Activated CD4-positive, alpha-beta T cell treated with anti-CD3 and anti-CD28 coated beads, Interleukin-2, amount 50 U/mL, for 1 hour (primary cell): Measurements from ENCODE around the gene FOXL2.
A peak's percentile ranks its signal among the peaks of the same experiment; 100 is the strongest.
"Not testable (repeated sequence)": the region's sequence is repeated elsewhere in the genome, so short reads cannot be mapped to it uniquely, and the experiment has no call there.

Experiments used
- DNase-seq: peaks from one replicate; pipeline ENCODE4 v3.0.0-alpha.2; 2020

FOXL2 gene

GRCh38 chr3:138923531-138923994 lies 23.4 kb downstream of the FOXL2 start:
- peak; percentile 84 for DNase-seq

GRCh38 chr3:138922400-138922799 lies 24.5 kb downstream of the FOXL2 start:
- DNase-seq = not testable (repeated sequence)

DNA sequence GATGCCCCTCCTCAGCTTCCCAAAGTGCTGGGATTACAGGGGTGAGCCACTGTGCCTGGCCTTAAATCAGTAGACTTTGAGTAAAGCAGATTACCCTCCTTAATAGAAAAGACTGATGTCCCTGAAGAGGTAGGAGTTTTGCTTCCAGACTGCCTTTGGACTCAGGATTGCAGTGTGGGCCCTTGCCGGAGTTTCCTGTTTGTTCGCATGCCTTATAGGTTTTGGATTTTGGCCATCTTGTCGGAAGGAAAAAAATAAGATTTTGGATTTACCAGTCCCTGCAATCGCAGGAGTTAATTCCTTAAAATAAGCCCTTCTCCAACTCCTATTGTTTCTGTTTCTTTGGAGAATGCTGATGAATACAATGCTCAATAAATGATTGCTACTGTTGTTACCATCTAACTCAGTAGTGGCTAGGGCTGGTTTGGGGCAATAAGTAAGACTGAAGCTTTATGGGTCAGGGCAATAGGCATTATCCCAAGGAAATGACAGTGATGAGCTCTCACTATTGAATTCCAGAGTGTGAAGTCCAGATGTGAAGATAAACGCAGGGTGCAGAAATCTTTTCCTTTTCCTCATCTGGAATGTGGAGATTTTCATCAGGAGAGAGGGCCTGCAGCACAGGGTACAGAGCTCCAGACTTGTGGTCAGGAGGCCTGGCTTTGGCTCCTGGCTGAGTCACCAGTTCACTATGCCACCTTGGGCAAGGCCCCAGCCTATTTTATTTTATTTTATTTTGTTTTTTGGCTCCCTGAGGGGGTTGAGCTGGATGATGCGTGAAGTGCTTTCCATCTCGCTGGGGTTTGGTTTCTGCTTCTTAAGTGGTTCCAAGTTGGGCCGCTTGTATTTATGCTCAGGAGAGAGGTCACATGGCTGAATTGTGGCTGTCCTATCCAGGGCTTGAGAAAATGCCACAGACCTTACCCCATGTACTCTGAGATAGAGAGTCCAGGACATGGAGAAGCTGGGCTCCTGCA lies 25.3 kb downstream of the FOXL2 start:
- DNase-seq = no peak

DNA sequence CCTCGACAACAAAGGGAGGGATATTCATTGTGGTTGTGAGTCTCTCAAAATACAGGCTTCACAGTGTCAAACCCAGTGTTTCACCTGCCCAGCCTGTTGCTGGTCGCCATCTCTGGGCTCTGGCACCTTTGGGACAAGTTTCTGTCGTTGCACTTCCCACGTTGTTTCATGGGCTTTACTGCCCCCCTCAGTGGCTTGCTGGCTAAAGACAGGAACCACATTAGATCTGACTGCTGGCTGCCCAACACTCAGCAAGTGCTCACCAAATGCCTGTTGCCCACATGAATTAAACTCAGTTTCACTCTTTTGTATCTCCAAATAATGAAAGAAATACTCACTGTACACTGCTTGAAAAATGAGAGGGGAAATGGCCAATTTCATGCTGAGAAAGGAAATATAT lies 27.6 kb downstream of the FOXL2 start:
- no peak for DNase-seq

DNA sequence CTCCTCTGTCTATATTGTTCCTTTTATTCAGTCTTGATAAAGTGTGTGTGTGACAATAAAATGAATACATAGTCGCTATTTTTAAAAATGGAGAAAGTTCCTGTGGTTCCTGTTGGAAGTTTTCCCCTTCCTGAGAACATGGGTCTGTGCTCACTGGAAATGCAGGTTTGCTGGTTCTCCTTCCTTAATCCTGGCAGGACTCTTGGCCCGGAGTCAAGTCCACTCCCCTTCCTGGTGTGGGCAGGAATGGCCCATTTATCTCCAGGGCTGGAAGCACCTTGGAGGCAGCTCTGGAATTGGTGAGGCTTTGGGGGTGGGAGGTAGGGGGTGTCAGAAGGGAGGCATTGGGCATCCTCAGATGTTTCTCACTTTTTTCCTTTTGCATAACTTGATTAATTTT lies 30.1 kb downstream of the FOXL2 start:
- DNase-seq = no peak

DNA sequence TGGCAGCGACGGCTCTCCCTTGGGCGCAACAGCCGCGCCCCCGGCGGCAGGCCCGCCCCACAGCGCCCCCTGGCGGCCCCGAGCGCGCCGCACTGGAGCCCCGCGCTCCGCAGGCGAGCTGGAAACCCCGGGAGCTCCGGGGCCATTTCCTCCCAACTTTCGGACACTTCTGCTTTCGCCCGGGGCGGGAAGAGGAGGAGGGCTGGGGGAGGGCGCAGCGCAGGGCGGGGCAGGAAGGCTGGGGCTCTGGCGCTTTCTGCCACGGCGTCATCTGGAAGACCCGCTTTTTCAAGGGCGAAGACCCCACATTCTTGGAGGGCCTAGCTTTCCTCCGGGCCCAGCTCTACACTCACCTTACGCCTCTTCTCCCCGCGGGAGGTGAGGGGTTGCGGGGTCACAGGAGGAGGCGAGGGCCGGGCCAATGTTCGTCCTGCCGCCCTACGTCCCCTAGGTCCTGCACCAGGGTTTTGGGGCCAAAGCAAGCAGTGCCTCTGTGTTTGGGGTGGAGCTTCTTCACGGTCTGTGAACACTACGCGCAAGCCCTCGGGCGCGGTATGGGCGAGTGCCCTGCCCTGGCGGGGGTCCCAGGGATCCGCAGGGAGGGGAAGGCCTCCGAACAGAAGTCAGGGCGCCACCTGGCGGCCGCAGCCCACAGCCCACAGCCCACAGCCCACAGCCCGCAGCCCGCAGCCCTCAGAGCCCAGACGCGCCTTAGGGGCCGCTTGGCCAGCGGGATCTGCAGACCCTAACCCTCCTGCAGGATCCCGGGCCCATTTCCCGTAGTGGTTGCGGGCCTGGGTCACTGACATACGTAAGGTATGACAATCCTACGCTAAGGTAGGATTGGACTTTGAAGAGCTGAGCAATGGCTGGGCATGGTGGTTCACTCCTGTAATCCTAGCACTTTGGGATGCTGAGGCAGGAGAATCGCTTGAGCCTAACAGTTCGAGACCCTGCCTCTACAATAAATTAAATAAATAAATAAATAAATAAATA lies 31.1 kb downstream of the FOXL2 start:
- DNase-seq = peak; percentile 80

GRCh38 chr3:138914870-138915502 lies 32.0 kb downstream of the FOXL2 start:
- no peak for DNase-seq

GRCh38 chr3:138913766-138914165 lies 33.2 kb downstream of the FOXL2 start:
- no peak for DNase-seq

DNA sequence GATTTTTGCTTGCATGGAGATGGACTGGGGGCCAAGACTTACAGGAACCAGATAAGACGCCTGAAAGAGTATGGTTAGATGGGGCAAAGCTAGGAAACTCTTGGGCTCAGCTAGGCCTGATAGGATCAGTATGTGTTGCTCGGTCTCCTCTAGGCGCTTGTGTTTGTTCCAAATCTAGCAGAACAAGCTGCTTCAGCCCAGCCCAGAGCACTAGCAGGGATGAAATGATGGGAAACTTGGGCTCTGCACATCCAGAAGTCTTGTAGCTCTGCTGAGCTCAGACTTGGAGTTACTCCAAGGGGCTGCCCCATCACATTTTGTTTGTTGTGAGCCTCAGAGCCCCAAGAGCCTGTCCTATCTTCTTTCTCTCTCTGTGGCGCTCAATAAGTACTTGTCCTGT lies 34.7 kb downstream of the FOXL2 start:
- no peak for DNase-seq

DNA sequence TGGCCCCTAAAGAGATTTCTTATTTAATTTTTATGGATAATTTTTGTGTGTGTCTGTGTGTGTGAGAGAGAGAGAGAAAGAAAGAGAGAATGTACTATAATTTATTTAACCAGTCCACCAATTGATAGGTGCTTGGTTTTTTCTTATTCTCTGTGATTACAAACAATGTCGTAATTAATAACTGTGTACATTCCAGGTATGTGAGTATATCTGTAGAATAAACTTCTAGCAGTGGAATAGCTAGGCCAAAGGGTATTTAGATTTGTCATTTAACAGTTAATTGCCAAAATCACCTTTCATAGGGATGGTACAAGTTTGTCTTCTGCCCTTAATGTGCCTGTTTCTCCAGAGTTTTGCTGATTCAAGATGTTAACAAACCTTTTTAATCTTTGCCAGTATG lies 35.3 kb downstream of the FOXL2 start:
- DNase-seq = no peak

GRCh38 chr3:138909904-138910303 lies 37.0 kb downstream of the FOXL2 start:
- no peak for DNase-seq

GRCh38 chr3:138908846-138909245 lies 38.1 kb downstream of the FOXL2 start:
- no peak for DNase-seq

DNA sequence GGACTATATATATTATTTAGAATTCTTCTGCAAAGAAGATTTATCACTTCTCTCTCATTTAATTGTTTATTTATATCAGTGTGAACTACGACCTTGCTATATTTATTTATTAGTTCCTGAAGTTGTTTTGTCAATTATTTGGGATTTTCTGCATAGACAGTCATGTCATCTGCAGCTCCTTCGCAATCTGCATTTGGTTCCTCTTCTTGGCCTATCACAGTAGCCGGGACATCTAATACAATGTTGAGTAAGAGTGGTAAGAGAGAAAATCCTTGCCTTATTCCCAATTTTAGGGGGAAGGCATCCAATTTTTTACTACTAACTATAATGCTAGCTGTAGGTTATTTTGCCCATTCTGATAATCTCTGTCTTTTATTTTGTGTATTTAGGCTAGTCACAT lies 39.4 kb downstream of the FOXL2 start:
- no peak for DNase-seq

- no peak for DNase-seq
Measured at GRCh38 chr3:138902171-138902570, 44.8 kb downstream of the FOXL2 start.

- DNase-seq = no peak
Measured at GRCh38 chr3:138901567-138901966, 45.4 kb downstream of the FOXL2 start.

DNA sequence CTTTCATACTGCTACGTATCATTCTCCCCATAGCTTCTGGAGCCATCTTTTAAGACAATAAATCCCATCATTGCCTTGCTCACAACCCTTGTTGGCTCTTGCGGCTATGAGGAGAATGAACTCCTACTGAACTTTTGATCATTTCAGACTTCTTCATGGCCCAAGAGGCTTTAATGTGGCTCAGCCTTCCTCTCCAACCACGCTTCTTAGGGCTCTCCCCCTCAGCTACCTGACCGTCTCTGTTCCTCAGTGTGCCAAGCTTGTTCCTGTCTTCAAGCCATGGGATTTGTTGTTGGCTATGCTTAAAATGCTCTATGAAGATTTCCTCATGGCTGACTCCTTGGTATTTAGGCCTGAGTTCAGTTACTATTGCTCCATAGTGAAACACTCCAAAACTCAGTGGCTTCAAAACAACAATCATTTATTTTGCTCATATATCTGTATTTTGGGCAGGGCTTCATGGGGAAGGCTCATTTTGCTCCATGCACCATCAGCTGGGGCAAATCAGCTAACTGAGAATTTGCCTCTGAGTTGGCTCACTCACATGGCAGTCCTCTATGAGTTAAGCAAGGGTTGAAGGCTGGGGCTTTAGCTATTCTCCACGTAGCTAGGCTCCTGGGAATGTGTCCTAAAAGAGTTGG lies 47.5 kb downstream of the FOXL2 start:
- DNase-seq = no peak

DNA sequence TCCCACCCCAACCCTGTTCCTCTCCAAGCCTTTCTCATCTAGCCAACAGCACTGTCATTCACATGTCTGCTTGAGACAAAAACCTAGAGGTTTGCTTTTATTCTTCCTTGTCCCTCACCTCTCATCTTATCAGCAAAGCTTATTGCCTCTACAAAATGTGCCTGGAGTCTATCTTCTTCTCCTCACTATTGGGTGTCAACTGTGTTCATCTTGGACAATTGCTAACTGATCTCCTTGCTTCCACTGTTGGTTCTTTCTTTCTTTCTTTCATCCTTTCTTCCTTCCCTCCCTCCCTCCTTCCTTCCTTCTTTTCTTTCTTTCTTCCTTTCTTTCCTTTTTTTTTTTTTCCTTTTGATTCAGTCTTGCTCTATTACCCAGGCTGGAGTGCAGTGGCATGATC lies 48.2 kb downstream of the FOXL2 start:
- DNase-seq = no peak

DNA sequence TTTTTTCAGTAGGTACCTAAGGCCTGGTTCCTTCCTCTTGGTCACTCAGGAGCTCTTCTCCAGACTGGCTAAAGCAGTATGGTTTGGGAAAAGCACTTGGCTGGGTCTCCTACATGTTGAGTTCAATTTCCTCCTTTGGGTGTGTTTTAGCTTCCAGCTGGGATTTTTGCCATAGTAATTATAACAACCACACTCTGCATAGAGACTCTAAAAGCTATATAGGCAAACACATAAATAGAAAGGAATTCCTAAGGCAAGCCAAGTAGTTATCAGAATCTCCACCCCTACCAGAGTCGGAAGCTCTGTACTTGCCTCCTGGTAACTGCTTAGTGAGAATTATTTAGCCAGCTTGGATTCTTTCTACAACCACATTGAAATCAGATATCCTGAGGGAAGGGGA lies 48.6 kb downstream of the FOXL2 start:
- DNase-seq = no peak
